Measurements from ENCODE around the gene MLH1. TPM values are rescaled to one million over a fixed set of nuclear protein-coding genes. Genes with fewer than 3 reads are reported as not detected.

MLH1 gene
- total RNA-seq, 1 experiment from 2014 or later: 51.0 TPM

GRCh38 chr3:37087870-37088269 is 94.6 kb downstream of the MLH1 start:
- intact Hi-C loops (cut with micrococcal nuclease; ENCODE audit: unreplicated experiment): no loop called here
- Mint-ChIP-seq H3K36me3 (ENCODE audit: insufficient read depth, unreplicated experiment) (peaks cover 5% of the 10 kb centered on the region), H3K27ac (ENCODE audit: unreplicated experiment) (no peak overlapping the region), H3K4me3 (ENCODE audit: unreplicated experiment) (no peak overlapping the region), H3K9me3 (ENCODE audit: unreplicated experiment) (no peaks in the 10 kb centered on the region), H3K4me1 (ENCODE audit: low read depth, unreplicated experiment) (no peaks in the 10 kb centered on the region), H3K27me3 (ENCODE audit: insufficient read depth, unreplicated experiment) (no peaks in the 10 kb centered on the region)
- Histone ChIP-seq H3K4me3 (ENCODE audit: low read depth, low read length) (no peak overlapping the region), H3K36me3 (ENCODE audit: control insufficient read depth, insufficient read depth, low read length) (no peaks in the 10 kb centered on the region), H3K27me3 (replicated peaks; ENCODE audit: control insufficient read depth, insufficient read depth, low read length) (no peaks in the 10 kb centered on the region), H3K9me3 (no peaks in the 10 kb centered on the region), H3K4me1 (no peaks in the 10 kb centered on the region)
- no peak for DNase-seq
- no peak for TF ChIP-seq CTCF (IDR thresholded peaks at IDR 0.05; ENCODE audit: insufficient read depth in 1 of 2, low read depth in 1 of 2, low read length in 1 of 2, severe bottlenecking in 1 of 2, unreplicated experiment in 1 of 2)
- no TSS peak for BruUV-seq (replicated peaks)
- CTCF ChIA-PET: no interaction called here
- POLR2A ChIA-PET: no interaction called here

- peaks cover 19% of the 10 kb centered on the region for H3K36me3 Mint-ChIP-seq (ENCODE audit: insufficient read depth, unreplicated experiment)
- DNase-seq: no peak
- no peaks in the 10 kb centered on the region for H3K36me3 ChIP-seq (ENCODE audit: control insufficient read depth, insufficient read depth, low read length)
- H3K9me3 Mint-ChIP-seq (ENCODE audit: unreplicated experiment): no peaks in the 10 kb centered on the region
- no peaks in the 10 kb centered on the region for H3K27me3 Mint-ChIP-seq (ENCODE audit: insufficient read depth, unreplicated experiment)
- H3K9me3 ChIP-seq: no peaks in the 10 kb centered on the region
- H3K4me3 ChIP-seq (ENCODE audit: low read depth, low read length): no peak overlapping the region
- H3K4me1 Mint-ChIP-seq (ENCODE audit: low read depth, unreplicated experiment): no peaks in the 10 kb centered on the region
- H3K27ac Mint-ChIP-seq (ENCODE audit: unreplicated experiment): no peak overlapping the region
- H3K4me3 Mint-ChIP-seq (ENCODE audit: unreplicated experiment): no peak overlapping the region
- ChIA-PET CTCF (no interaction called here), POLR2A (interaction anchor here (0.7 kb wide), 1 partner anchor 175 kb away, joined by 3 read pairs; no protein-coding TSS in a partner anchor)
- TF ChIP-seq CTCF (IDR thresholded peaks at IDR 0.05; ENCODE audit: insufficient read depth in 1 of 2, low read depth in 1 of 2, low read length in 1 of 2, severe bottlenecking in 1 of 2, unreplicated experiment in 1 of 2): no peak
- H3K27me3 ChIP-seq (replicated peaks; ENCODE audit: control insufficient read depth, insufficient read depth, low read length): no peaks in the 10 kb centered on the region
- intact Hi-C loops (cut with micrococcal nuclease; ENCODE audit: unreplicated experiment): no loop called here
- no TSS peak for BruUV-seq (replicated peaks)
- no peaks in the 10 kb centered on the region for H3K4me1 ChIP-seq
These were observed 99.2 kb downstream of the MLH1 start for GRCh38 chr3:37092484-37092883.

- BruUV-seq (replicated peaks): no TSS peak
- Mint-ChIP-seq H3K27ac (ENCODE audit: unreplicated experiment) (no peak overlapping the region), H3K4me3 (ENCODE audit: unreplicated experiment) (no peak overlapping the region), H3K36me3 (ENCODE audit: insufficient read depth, unreplicated experiment) (peaks cover 19% of the 10 kb centered on the region), H3K9me3 (ENCODE audit: unreplicated experiment) (no peaks in the 10 kb centered on the region), H3K4me1 (ENCODE audit: low read depth, unreplicated experiment) (no peaks in the 10 kb centered on the region), H3K27me3 (ENCODE audit: insufficient read depth, unreplicated experiment) (no peaks in the 10 kb centered on the region)
- intact Hi-C loops (cut with micrococcal nuclease; ENCODE audit: unreplicated experiment): no loop called here
- POLR2A ChIA-PET: no interaction called here
- Histone ChIP-seq H3K9me3 (no peaks in the 10 kb centered on the region), H3K4me3 (ENCODE audit: low read depth, low read length) (no peak overlapping the region), H3K27me3 (replicated peaks; ENCODE audit: control insufficient read depth, insufficient read depth, low read length) (no peaks in the 10 kb centered on the region), H3K4me1 (no peaks in the 10 kb centered on the region), H3K36me3 (ENCODE audit: control insufficient read depth, insufficient read depth, low read length) (no peaks in the 10 kb centered on the region)
- no peak for TF ChIP-seq CTCF (IDR thresholded peaks at IDR 0.05; ENCODE audit: insufficient read depth in 1 of 2, low read depth in 1 of 2, low read length in 1 of 2, severe bottlenecking in 1 of 2, unreplicated experiment in 1 of 2)
- CTCF ChIA-PET: no interaction called here
- no peak for DNase-seq
These were observed 100.2 kb downstream of the MLH1 start for GRCh38 chr3:37093481-37093880.

All from Caco-2 (cell line).